Neuronal stem cell (in vitro differentiated cells): ENCODE results near the gene SGK1.

Experiments used
- DNase-seq: peaks from one replicate; pipeline ENCODE4 v3.0.0-alpha.2; 2013; ENCODE audit warnings: low spot score
- H2AFZ ChIP-seq: one replicate; pipeline ENCODE4 v1.6.1; 2013; ENCODE audit warnings: mild to moderate bottlenecking, low read length, inconsistent platforms
- H2AK5ac ChIP-seq: 2 replicates; pipeline ENCODE4 v1.6.1; 2013; ENCODE audit warnings: low read depth, mild to moderate bottlenecking, inconsistent platforms, low read length, moderate library complexity, mixed read lengths
- H2BK120ac ChIP-seq: 2 replicates; pipeline ENCODE4 v1.6.1; 2013; ENCODE audit warnings: low read depth, mild to moderate bottlenecking, inconsistent platforms, low read length, moderate library complexity, mixed read lengths
- H2BK12ac ChIP-seq: one replicate; pipeline ENCODE4 v1.6.1; 2013; ENCODE audit warnings: low read length, inconsistent platforms
- H2BK15ac ChIP-seq: 2 replicates; pipeline ENCODE4 v1.6.1; 2013; ENCODE audit warnings: mild to moderate bottlenecking, low read length, inconsistent platforms, mixed read lengths
- H2BK5ac ChIP-seq: one replicate; pipeline ENCODE4 v1.6.1; 2013; ENCODE audit warnings: inconsistent platforms, mild to moderate bottlenecking, low read length, moderate library complexity
- H3K14ac ChIP-seq: one replicate; pipeline ENCODE4 v1.6.1; 2013; ENCODE audit warnings: low read length, inconsistent platforms
- H3K18ac ChIP-seq: 2 replicates; pipeline ENCODE4 v1.6.1; 2013; ENCODE audit warnings: low read length, inconsistent platforms
- H3K23ac ChIP-seq: 2 replicates; pipeline ENCODE4 v1.6.1; 2013; ENCODE audit warnings: low read depth, mild to moderate bottlenecking, mixed read lengths, low read length, inconsistent platforms; ENCODE audit not compliant: poor library complexity
- H3K27ac ChIP-seq: replicated peaks from 3 replicates; pipeline ENCODE4 v1.5.1; 2013; ENCODE audit warnings: low read length, inconsistent platforms
- H3K27me3 ChIP-seq, 3 experiments: 2 replicates each; pipeline ENCODE4 v1.6.1; 2013; ENCODE audit warnings: low read length in 3 of 3, mild to moderate bottlenecking in 2 of 3, inconsistent platforms in 1 of 3, low read depth in 1 of 3, mixed read lengths in 1 of 3, moderate library complexity in 1 of 3; ENCODE audit not compliant: control insufficient read depth in 3 of 3, insufficient read depth in 3 of 3
- H3K36me3 ChIP-seq, 2 donors: replicated peaks in 1 of 2; 2 replicates each; pipeline ENCODE4 v1.6.1; 2013; ENCODE audit warnings: low read length in 2 of 2; ENCODE audit not compliant: control insufficient read depth in 2 of 2, insufficient read depth in 2 of 2
- H3K4ac ChIP-seq: 2 replicates; pipeline ENCODE4 v1.6.1; 2013; ENCODE audit warnings: inconsistent platforms, mild to moderate bottlenecking, low read length, moderate library complexity
- H3K4me1 ChIP-seq, 2 donors: 1 replicate in 1 of 2; 2 replicates in 1 of 2; pipeline ENCODE4 v1.6.1; 2013; ENCODE audit warnings: low read length in 2 of 2, low read depth in 1 of 2; ENCODE audit not compliant: control insufficient read depth in 2 of 2, insufficient read depth in 1 of 2
- H3K4me2 ChIP-seq: one replicate; pipeline ENCODE4 v1.6.1; 2013; ENCODE audit warnings: mild to moderate bottlenecking, low read length, inconsistent platforms; ENCODE audit not compliant: insufficient read depth, poor library complexity, severe bottlenecking
- H3K4me3 ChIP-seq, 2 donors: 2 replicates each; pipeline ENCODE4 v1.5.1; 2013; ENCODE audit warnings: low read length in 2 of 2, mild to moderate bottlenecking in 2 of 2, inconsistent platforms in 1 of 2, moderate library complexity in 1 of 2
- H3K79me1 ChIP-seq: one replicate; pipeline ENCODE4 v1.6.1; 2013; ENCODE audit warnings: low read depth, mild to moderate bottlenecking, inconsistent platforms, low read length, moderate library complexity
- H3K9ac ChIP-seq: one replicate; pipeline ENCODE4 v1.6.1; 2013; ENCODE audit warnings: mild to moderate bottlenecking, low read depth, low read length, inconsistent platforms; ENCODE audit not compliant: poor library complexity
- H3K9me3 ChIP-seq, 2 donors: replicated peaks in 1 of 2; 2 replicates each; pipeline versions ENCODE3 to v1.6.1; 2013; ENCODE audit warnings: low read length in 2 of 2, mild to moderate bottlenecking in 2 of 2, inconsistent platforms in 1 of 2, low read depth in 1 of 2, mixed read lengths in 1 of 2, moderate library complexity in 1 of 2; ENCODE audit not compliant: control insufficient read depth in 2 of 2, insufficient read depth in 1 of 2
- H4K8ac ChIP-seq: one replicate; pipeline ENCODE4 v1.6.1; 2013; ENCODE audit warnings: low read depth, mild to moderate bottlenecking, inconsistent platforms, low read length, moderate library complexity
- H4K91ac ChIP-seq: one replicate; pipeline ENCODE4 v1.6.1; 2013; ENCODE audit warnings: low read length, low read depth, mild to moderate bottlenecking, inconsistent platforms; ENCODE audit not compliant: poor library complexity
- WGBS, 2 donors: extraction: QIAGEN DNeasy Blood & Tissue Kit; methylation state at CpG; one replicate each; pipeline ENCODE4 v1.1.7; 2013; ENCODE audit warnings: missing lambda C conversion rate in 2 of 2, mixed read lengths in 1 of 2; ENCODE audit not compliant: insufficient read length in 2 of 2, insufficient replicate concordance in 1 of 2; ENCODE audit errors: extremely low coverage in 2 of 2; 5-methylcytosine and 5-hydroxymethylcytosine counted together

Gene SGK1

DNA sequence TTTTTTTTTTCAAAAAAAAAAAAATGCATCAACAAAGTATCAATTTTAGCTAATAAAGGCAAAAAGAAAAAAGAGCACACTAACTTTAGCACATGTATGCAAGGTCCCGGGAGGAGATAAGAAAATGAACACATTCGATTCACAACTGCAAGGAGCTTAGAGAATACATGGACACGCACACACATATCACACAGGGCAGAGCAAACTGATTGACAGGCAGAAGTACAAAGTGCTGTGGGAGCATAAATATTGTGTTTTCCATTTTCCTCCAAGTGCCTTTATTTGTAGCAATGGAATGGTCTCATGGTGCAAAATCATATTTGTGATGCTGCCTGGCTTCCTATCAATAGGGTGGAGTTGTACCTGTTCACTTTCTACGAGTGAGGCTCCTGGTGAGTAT, 63.8 kb downstream of the SGK1 start:
- Histone ChIP-seq H2AK5ac (no peak overlapping the region), H4K91ac (no peak overlapping the region), H3K79me1 (no peaks in the 10 kb centered on the region), H2AFZ (no peak overlapping the region), H3K4ac (no peak overlapping the region), H3K9ac (no peak overlapping the region), H3K4me3 (no peak overlapping the region), H3K27ac (no peak overlapping the region), H2BK15ac (no peak overlapping the region), H3K4me2 (no peak overlapping the region), H4K8ac (no peak overlapping the region), H3K36me3 (no peaks in the 10 kb centered on the region), H2BK5ac (no peak overlapping the region), H3K4me1 (no peaks in the 10 kb centered on the region), H2BK12ac (no peak overlapping the region), H3K27me3 (no peaks in the 10 kb centered on the region), H3K23ac (no peak overlapping the region), H3K9me3 (no peaks in the 10 kb centered on the region), H2BK120ac (no peak overlapping the region), H3K18ac (no peak overlapping the region), H3K14ac (no peak overlapping the region)
- no peak for DNase-seq
- no CpG with 5 or more reads among the region's 4 CpGs for WGBS, 2 donors

DNA sequence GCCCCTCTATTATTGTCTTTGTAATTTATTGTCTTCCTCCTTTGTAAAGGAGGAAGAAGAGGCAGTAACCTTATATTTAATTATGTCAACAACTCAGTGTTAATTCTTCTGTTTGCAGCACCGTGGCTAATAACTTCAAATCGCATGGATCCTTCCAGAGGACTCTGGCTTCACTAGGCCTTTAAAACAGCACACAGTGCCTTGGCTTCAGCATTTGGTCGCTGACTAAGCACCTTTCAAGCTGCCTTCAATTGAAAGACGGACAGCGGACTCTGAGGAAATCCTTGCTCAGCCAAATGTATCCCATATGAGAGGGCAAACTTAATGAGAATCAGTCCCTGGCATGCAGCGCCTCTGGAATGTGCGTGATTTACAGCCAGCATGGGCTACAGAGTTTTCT, 64.2 kb downstream of the SGK1 start:
- H3K9me3 ChIP-seq, result no peaks in the 10 kb centered on the region
- no peak overlapping the region for H3K9ac ChIP-seq
- no CpG with 5 or more reads among the region's 7 CpGs for WGBS, 2 donors
- no peaks in the 10 kb centered on the region for H3K36me3 ChIP-seq
- H3K27ac ChIP-seq, result no peak overlapping the region
- H3K4me3 ChIP-seq, result no peak overlapping the region
- no peak overlapping the region for H3K14ac ChIP-seq
- peak overlapping the region; percentile 58 for H2AFZ ChIP-seq
- H2AK5ac ChIP-seq, result no peak overlapping the region
- H3K79me1 ChIP-seq, result no peaks in the 10 kb centered on the region
- no peak overlapping the region for H2BK15ac ChIP-seq
- no peak overlapping the region for H2BK120ac ChIP-seq
- no peak overlapping the region for H3K4ac ChIP-seq
- H3K4me2 ChIP-seq, result no peak overlapping the region
- H3K23ac ChIP-seq, result no peak overlapping the region
- no peaks in the 10 kb centered on the region for H3K27me3 ChIP-seq
- no peak overlapping the region for H2BK5ac ChIP-seq
- no peak overlapping the region for H2BK12ac ChIP-seq
- DNase-seq, result peak; percentile 35
- no peak overlapping the region for H3K18ac ChIP-seq
- no peak overlapping the region for H4K8ac ChIP-seq
- H3K4me1 ChIP-seq, result no peaks in the 10 kb centered on the region
- H4K91ac ChIP-seq, result no peak overlapping the region

GRCh38 chr6:134251320-134251719, 66.6 kb downstream of the SGK1 start:
- Histone ChIP-seq H2BK15ac (no peak overlapping the region), H3K18ac (no peak overlapping the region), H2BK12ac (no peak overlapping the region), H3K27ac (no peak overlapping the region), H2AFZ (no peak overlapping the region), H4K91ac (no peak overlapping the region), H3K36me3 (no peaks in the 10 kb centered on the region), H3K79me1 (no peaks in the 10 kb centered on the region), H3K27me3 (no peaks in the 10 kb centered on the region), H2BK5ac (no peak overlapping the region), H2AK5ac (no peak overlapping the region), H3K9ac (no peak overlapping the region), H3K4me1 (no peaks in the 10 kb centered on the region), H2BK120ac (no peak overlapping the region), H3K23ac (no peak overlapping the region), H3K4ac (no peak overlapping the region), H3K14ac (no peak overlapping the region), H3K4me3 (no peak overlapping the region), H3K4me2 (no peak overlapping the region), H3K9me3 (no peaks in the 10 kb centered on the region), H4K8ac (no peak overlapping the region)
- WGBS, 2 donors, result no CpG with 5 or more reads among the region's 3 CpGs
- DNase-seq, result no peak

- no peak overlapping the region for H3K14ac ChIP-seq
- H3K9me3 ChIP-seq, result no peaks in the 10 kb centered on the region
- H3K4me3 ChIP-seq, result no peak overlapping the region
- H3K27me3 ChIP-seq, result no peaks in the 10 kb centered on the region
- no peak overlapping the region for H3K9ac ChIP-seq
- H3K4ac ChIP-seq, result no peak overlapping the region
- H2BK15ac ChIP-seq, result no peak overlapping the region
- H3K36me3 ChIP-seq, result no peaks in the 10 kb centered on the region
- no peaks in the 10 kb centered on the region for H3K79me1 ChIP-seq
- H2BK5ac ChIP-seq, result no peak overlapping the region
- H4K91ac ChIP-seq, result no peak overlapping the region
- no peak overlapping the region for H4K8ac ChIP-seq
- DNase-seq, result no peak
- WGBS, 2 donors, result no CpG with 5 or more reads among the region's 2 CpGs
- H2AFZ ChIP-seq, result no peak overlapping the region
- no peak overlapping the region for H3K4me2 ChIP-seq
- no peak overlapping the region for H3K27ac ChIP-seq
- H2BK12ac ChIP-seq, result no peak overlapping the region
- H3K23ac ChIP-seq, result no peak overlapping the region
- H2AK5ac ChIP-seq, result no peak overlapping the region
- no peak overlapping the region for H3K18ac ChIP-seq
- H3K4me1 ChIP-seq, result no peaks in the 10 kb centered on the region
- H2BK120ac ChIP-seq, result no peak overlapping the region
Observed at GRCh38 chr6:134250776-134251175, 67.1 kb downstream of the SGK1 start.
